NCI-H1436 (cell line): ENCODE data around the gene VCP.
"Not testable (repeated sequence)": the region's sequence is repeated elsewhere in the genome, so short reads cannot be mapped to it uniquely, and the experiment has no call there.

Source experiments
- DNase-seq: peaks from one replicate; lab custom pipeline; 2025; lab: John Stamatoyannopoulos, UW

The VCP gene

DNA sequence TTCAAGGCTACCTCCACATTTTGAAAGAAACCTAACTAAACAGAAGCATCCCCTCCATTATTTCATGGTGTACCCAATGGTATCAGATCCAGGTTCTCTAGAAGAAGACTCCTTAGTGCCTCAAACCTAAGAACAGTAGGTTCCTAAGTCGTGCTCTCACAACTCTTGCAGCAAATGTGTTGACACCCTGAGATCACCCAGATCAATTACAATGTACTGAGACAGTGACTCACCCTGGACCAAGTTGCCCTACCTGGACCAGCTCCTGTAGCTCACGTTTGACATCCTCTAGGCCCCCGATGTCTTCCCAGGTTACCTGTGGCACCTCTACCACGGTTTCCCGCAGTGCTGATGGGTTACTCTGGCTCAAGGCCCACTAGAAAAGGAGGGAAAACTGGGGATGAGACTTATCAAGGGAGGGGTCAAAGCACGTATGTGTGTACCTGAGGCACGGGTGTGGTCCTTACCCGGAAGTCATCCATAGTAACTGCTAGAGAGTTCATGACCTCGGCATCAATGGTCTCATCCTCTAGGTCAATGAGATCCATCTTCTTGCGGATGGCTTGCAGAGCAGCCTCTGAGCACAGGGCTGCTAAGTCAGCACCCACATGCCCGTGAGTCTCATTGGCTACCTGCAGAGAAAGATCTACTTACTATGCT, 11.7 kb downstream of the VCP start:
- DNase-seq = no peak

DNA sequence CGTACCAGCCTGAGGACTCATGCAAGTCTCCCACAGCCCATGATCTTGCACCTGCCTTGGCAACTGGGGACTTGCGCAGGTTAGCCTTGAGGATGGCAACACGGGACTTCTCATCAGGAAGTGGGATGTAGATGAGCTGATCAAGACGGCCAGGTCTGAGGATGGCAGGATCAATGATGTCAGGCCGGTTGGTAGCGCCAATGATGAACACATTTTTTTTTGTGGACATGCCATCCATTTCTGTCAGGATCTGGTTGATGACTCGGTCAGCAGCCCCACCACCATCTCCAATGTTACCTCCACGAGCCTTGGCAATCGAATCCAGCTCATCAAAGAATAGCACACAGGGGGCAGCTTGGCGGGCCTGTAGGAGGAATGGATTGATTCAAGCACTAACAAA, 13.0 kb downstream of the VCP start:
- DNase-seq = no peak

DNA sequence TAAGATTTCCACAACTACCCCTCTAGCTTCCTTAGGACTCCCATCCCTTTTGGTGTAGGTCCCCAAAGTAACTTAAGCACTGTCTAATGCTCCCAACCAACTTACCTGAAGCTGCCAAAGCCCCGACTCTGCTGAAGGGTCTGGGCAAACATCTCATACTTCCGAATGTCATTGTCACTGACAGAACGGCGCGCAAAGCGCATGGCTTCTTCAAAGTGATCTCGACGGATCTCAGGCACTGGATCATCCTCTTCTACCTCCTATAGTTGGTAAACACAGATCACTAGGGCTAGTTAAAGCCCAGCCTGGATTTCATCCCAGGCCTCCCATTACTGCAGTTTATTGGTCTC, 15.2 kb downstream of the VCP start:
- DNase-seq = no peak

DNA sequence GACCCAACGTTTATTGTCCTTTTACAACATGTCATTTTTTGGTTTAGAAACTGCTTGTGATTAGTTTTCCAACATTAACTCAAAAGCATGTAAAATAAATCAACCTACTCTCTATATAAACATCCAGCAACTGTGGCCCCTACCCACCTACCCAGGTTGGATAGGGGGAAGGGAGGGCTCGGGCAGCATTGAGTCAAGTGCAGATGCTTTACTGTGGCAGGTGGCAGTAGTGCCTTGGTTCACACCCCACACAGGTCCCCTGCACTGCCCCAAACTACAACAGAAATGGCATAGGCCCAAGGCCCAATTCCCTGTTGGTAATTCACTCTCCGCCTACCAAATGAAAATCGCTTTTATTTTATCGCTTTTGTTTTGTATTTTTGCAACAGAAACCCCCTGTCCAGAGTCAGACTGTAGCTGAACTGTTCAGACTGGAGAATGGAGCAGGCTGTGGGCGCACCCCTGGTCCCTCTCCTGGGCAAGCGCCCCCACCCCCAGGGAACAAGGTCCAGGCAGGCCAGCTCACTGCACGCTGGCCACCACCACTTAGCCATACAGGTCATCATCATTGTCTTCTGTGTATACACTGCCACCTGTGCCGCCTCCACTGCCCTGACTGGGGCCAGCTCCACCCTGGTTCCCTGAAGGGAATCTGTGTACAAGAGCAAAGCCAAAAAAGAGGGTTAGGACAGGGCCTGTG, 15.7 kb downstream of the VCP start:
- DNase-seq = no peak

DNA sequence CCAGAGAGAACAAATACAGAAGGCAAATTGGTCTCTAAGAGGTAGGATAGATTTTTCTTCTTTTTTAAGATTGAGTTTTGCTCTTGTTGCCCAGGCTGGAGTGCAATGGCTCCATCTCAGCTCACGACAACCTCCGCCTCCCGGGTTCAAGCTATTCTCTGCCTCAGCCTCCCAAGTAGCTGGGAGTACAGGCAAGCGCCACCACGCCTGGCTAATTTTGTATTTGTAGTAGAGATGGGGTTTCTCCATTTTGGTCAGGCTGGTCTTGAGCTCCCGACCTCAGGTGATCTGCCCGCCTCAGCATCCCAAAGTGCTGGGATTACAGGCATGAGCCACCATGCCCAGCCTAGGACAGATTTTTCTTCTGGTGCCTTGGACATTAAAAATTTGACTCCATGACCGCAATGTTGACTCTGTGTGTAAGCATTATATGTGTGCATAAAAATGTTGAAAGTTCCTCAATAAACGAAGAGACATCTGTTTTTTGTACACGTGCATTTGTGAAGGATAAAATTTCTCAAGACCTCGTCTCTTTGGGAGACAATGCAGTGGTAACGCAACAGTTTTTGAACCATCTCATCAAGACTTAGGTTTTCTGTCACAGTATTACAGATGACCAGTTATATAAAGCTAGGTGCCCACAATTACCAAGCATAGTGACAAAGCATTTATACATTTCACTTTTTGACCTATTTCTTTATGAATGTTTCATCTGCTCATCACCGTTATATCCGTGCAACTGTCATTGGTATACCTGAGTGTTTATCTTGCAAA, 17.4 kb downstream of the VCP start:
- DNase-seq = no peak

DNA sequence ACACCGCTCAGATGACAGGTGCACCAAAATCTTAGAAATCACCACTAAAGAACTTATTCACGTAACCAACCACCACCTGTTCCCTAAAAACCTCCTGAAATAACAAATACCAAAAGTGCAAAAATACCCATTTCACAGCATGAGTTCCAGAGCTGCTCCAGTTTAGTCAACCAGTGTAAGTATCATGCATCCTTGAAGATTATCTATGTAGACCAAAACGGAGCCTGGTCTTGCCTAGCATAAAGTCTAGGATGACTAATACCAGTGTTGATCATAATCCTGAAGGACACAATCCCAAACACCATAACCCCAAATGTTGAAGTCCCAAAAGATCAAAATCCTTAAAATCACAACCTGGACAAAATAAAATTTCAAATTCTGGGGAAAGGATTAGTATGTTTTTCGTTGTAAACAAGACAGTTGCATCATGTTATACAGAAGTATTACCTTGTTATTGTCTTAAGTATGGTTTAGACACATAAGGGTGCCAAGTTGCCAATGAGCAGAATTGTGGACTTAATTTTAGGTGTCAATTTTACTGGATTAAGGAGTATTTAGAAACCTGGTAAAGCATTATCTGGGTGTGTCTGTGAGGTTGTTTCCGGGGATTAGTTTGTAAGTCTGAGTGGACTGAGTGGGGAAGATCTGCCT, 18.1 kb downstream of the VCP start:
- DNase-seq = no peak

DNA sequence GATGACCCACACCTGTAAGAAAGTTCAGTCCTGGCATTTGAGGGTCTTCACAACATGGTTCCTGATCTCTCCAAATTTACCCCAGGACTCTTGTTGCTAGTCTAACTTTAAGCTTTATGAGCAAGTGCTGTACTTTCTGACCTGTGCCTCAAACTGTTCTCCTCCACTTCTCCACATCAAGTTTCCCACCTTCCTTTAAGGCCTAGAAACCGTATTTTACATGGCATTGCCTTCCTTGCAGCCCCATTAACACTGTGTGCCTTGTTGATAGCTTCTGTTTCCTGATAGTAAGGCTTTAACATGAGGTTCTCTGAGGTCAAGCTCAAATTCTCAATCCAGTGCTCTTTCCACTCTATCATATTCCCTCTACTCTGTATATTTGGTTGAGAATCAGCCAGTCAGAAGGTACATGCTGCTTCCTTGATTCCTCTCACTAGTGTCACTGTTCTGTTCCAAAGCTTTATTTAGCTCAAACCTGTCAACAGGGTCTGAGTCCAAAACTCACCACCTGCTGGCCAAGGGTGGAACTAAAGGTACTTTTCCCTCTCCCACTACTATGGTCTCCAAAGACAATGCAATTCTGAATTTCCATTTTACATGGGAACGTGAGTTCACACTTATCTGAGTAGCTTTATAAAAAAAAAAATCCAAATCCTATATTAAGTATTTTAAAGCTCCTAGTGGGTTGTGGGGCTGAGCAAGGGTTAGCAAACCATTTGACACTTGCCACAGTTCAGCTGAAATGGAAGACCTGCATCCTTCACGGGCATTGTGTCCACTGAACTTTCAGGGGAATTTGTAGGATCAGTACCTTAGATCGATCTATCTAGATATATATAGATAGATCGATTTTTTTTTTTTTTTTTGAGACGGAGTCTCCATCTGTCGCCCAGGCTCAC, 21.1 kb downstream of the VCP start:
- DNase-seq = peak; percentile 7

DNA sequence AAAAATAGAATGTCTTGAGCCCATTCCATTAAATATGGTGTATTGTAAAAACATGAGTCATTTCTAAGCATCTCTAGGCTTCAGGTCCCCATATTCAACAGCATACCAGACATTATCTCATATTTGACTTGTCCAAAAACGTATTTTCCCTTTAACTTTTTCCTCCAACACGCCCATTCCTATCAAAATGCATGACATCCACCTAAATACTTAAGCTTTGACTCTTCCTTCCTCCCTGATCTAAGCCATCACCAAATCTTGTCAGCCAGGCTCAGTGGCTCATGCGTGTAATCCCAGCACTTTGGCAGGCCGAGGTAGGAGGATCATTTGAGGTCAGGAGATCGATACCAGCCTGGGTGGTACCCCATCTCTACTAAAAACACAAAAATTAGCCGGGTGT, 23.9 kb downstream of the VCP start:
- no peak for DNase-seq

DNA sequence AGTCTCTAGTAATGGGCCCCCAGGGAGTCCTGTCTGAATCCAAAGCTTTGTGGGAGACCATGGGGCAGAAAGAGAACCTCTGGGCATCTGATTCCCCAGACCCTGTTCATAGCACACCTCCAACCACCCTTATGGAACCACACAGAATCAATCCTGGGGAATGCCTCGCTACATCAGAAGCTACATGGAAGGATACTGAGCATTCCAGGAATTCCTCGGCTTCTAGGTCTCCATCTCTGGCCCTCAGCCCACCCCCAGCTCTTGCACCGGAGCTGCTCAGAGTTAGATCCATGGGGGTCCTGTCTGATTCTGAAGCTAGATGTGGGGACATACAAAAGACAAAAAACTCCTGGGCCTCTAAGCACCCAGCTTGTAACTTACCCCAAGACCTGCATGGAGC, 28.4 kb downstream of the VCP start:
- no peak for DNase-seq

DNA sequence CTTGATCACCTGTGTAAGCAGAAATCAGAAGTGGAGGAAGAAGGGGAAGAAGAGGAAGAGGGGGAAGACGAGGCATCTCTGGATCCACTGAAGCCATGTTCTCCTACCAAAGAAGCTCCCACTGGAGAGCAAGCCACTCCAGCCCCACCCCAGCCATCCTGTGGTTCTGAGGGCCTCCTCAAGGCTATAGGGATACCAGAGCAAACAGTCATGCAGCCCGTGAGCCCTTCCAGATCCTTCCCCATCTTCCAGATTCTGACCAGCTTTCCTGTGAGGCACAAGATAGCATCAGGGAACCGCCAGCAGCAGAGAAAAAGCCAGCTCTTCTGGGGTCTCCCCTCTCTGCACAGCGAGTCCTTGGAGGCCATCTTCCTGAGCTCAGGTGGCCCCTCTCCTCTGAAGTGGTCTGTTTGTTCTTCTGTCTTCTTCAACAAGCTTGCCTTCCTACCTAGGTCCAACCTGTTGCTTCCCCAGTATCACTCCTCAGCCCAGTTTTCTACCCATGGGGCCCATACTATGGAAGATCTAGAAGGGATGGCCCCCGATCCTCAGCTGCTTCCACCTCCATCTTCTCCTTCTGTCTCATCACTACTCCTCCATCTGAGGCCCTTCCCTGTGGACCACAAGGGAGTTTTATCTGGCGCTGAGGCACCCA, 29.4 kb downstream of the VCP start:
- no peak for DNase-seq

DNA sequence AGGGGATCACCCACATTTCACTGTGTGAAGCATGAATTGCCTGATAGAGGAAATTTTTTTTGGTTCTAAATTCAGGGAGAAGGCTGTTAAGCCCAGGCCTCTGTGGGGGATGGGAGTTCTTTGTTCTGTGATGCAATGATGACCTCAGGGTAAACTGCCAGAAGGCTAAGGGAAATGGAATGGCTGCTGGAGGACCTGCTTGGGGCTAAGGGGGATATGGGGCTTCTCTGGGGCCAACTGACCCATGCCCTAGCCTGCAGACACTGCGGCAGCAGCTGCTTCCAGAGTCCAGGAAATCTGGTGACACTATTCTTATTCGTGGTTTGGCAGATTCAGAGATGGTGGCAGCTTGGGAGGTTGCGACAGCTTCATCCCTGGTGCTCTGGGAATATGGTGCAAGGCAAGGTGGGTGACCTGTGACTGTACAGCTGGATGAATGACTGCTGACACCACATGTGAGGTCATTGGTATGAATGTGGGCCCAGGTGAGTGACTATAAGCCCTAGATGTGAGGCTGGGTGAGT, 30.3 kb downstream of the VCP start:
- DNase-seq = no peak

DNA sequence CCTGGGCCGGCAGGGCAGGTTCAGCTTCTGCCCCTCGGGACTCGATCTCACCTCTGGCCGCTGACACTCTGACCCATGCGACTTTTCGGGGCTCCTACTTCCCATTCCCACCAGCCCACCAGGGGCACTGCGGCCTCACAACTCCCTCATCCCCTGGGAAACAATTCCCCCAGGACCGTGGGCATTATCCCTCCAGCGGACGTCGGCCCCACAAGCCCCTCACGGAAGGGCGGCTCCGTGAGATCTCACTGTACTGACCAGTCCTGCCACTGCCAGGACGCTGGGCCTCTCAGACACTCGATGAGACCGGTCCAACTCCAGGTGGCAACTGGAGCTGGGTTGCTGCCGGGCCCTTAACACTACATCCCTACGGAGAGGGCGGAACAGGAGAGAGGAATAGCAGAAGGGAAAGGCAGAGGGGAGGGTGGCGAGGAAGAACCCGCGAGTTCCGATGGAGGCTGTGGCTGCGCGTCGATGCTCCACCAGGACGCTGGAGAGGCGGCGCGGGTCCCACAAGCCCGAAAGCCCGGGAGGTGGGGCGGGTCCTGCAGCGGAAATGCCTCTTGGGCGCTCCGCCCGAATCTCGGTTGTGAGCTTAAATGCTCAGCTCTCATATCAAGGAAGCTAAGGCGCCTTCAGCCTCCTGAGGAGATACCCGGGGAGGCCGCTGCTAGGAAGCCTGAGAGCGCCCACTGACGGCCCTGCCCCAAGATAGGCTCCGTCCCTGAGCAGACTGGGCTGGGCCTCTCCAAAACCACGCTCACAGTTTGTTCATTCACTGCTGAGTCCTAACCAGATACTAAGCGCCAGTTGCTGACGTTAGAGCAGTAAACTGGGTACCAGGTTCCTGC, 36.3 kb downstream of the VCP start:
- no peak for DNase-seq

DNA sequence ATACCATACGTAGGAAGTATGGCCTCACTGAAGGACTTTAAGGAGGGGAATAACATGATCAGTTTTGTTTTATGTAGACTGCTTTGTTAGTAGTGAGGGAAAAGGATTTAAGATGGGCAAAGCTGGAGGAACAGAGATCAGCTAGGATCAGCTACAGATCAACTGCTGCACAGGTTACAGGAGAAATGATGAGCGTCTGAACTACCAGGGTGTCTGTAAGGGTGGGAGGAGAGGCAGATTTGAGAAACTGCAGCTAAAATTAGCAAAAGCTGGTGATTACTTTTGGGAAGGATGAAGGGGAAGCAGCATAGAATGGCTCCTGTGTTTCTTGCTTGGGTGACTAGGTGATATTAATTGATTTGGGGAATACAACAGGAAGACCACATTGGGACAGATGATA, 39.3 kb downstream of the VCP start:
- DNase-seq = no peak

DNA sequence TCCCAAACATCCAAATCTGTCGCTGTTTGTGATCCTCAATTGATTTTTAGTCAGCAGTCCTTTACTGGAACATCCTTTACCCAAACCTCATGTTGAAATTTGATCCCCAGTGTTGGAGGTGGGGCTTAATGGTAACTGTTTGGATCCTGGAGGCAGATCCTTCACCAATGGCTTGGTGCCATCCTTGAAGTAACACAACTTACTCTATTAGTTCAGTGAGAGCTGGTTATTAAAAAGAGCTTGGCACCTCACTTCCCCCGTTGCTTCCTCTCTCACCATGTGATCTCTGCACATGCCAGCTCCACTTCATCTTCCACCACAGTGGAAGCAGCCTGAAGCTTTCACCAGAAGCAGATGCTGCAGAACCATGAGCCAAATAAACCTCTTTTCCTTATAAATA, 42.6 kb downstream of the VCP start:
- DNase-seq = no peak

DNA sequence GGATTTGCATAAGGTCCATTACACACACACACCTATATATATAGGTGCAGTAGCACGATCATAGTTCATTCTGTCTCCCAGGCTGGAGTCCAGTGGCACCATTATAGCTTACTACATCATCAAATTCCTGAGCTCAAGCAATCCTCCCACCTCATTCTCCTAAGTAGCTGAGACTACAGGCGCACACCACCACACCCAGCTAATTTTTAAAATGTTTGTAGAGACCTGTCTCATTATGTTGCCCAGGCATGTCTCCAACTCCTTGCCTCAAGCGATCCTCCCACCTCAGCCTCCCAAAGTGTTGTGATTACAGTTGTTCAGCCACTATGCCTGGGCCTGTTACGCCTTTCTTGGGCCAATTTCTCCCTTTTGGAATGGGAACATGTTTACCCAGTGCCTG, 43.2 kb downstream of the VCP start:
- no peak for DNase-seq

DNA sequence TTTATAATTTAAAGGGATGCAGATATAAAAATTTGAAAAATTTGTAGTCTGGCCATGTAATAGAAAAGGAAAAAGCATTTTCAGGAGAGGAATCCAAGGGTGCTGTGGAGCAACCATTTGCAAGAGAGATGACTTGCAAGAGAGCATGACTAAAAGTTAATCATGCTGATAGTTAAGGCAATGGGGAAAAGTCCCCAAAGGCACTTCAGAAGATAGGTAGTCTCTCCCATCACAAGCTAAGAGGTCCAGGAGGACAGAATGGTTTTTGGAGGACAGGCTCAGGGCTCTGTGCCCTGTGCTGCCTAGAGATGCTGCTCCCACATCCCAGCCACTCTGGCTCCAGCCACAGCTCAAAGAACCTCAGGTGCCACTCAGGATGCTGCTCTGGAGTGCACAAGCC, 44.1 kb downstream of the VCP start:
- no peak for DNase-seq

DNA sequence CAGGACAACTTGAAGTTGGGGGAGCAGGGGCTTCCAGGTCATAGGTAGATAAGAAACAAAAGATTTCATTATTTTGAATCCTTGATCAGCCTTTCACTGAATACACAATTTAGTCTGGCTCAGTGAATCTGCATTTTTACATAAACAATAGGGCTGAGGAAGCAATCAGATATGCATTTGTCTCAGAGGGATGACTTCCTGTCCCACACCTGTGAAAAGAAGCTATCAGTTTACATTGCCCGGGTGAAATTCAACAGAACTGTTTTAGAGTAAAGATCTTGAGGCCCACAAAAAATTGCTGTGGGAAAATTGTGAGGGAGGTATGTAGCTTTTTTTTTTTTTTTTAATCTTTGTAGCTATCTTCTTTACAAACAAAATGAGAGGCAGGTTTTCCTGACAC, 44.6 kb downstream of the VCP start:
- no peak for DNase-seq

DNA sequence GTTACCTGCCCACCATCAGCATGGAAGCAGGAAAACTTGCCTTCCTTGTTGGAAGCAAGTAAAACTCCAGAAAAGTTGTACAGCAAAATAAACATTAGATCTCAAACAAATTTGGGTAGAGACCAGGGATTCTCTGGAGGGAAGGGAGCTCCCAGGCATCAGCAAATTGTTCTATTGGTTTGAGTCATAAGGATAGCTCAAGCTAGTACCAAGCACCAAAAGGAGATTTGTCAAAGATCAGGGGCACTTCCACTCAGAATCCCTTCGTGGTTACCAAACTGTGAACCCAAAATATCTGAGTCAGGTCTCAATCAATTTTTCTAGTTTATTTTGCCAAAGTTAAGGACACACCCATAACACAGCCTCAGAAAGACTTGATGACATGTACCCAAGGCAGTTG, 45.1 kb downstream of the VCP start:
- DNase-seq = no peak

DNA sequence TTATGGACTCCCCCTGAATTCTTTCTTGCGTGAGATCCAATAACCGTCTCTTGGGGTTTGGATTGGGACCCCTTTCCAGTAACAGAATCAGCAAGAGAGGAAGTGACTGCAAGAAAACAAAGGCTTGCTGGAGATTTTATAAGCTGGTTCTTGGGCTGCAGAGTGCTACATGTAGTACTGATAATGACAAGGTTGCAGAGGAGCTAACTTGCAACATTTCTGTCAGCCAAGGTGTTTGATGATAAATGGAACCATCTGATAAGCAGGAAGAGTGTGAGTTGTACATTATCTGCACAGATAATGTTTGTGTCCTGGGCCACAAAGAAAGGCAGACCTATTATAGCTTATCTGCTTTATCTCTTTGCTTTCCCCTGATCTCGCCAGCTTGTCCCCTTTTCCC, 45.8 kb downstream of the VCP start:
- DNase-seq = no peak

DNA sequence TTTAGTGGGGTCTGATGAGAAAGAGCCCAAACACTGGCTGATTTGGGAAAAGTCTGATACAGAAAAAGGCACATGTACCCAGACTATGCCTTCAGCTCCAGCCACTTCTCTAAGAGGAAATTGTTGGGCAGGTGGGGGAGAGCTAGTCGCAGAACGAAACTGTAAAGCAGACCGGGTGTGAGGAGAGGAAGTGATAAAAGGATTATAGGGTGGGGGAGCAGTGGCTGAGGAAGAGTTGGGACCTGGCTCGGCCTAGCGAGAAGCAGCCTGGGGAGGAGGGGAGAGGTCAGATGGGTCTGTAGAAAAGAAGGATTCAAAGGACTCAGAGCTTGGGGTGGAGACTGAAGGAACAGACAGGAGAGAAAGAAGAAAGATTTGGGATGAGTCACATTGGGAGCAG, 49.0 kb downstream of the VCP start:
- DNase-seq = not testable (repeated sequence)
